Rectal smooth muscle tissue (tissue), 1 donor: ENCODE results near the gene ECI1.
"Not testable (repeated sequence)": the region's sequence is repeated elsewhere in the genome, so short reads cannot be mapped to it uniquely, and the experiment has no call there.

Experiments used
- H3K27ac ChIP-seq: one replicate; pipeline ENCODE4 v1.7.0; 2013; ENCODE audit warnings: low read depth, low read length, inconsistent platforms
- H3K27me3 ChIP-seq: one replicate; pipeline ENCODE4 v1.7.0; 2013; ENCODE audit warnings: low read length; ENCODE audit not compliant: control insufficient read depth, insufficient read depth
- H3K36me3 ChIP-seq: one replicate; pipeline ENCODE4 v1.7.0; 2013; ENCODE audit warnings: low read length; ENCODE audit not compliant: control insufficient read depth, insufficient read depth
- H3K4me1 ChIP-seq: one replicate; pipeline ENCODE4 v1.7.0; 2013; ENCODE audit warnings: low read length; ENCODE audit not compliant: control insufficient read depth, insufficient read depth
- H3K4me3 ChIP-seq: one replicate; pipeline ENCODE4 v1.7.0; 2013; ENCODE audit warnings: low read length
- H3K9ac ChIP-seq: one replicate; pipeline ENCODE4 v1.7.0; 2013; ENCODE audit warnings: low read length

Gene ECI1

DNA sequence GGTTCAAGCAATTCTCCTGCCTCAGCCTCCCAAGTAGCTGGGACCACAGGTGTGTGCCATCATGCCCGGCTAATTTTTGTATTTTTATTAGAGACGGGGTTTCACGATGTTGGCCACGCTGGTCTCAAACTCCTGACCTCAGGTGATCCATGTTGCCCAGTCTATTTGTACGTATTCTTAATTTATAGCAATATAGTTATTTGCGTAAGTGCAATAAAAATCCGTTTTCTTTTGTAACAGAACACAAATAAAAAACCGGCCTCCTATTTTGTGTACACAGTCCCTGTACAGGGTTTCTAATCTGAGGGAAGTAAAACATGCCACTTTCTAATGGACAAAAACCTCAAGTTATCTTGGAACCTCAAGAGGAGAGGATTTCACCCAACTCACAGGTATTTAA, 8.9 kb upstream of the ECI1 start:
- Histone ChIP-seq H3K9ac (no peak overlapping the region), H3K36me3 (peaks cover 34% of the 10 kb centered on the region), H3K4me3 (no peak overlapping the region), H3K27me3 (no peaks in the 10 kb centered on the region), H3K27ac (no peak overlapping the region), H3K4me1 (no peaks in the 10 kb centered on the region)

DNA sequence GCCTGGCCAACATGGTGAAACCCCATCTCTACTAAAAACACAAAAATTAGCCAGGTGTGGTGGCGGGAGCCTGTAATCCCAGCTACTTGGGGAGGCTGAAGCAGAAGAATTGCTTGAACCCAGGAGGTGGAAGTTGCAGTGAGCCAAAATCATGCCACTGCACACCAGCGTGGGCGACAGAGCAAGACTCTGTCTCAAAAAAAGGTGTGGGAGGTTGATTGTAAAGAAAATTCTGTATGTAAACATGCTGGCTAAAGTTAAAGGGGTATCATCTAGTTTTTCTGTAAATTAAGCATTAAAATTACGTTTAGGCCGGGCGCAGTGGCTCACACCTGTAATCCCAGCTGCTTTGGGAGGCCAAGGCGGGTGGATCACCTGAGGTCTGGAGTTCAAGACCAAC, 7.1 kb upstream of the ECI1 start:
- not testable (repeated sequence) for H3K27me3 ChIP-seq, H3K9ac ChIP-seq, H3K4me3 ChIP-seq, H3K27ac ChIP-seq, H3K4me1 ChIP-seq
- peaks cover 36% of the 10 kb centered on the region for H3K36me3 ChIP-seq

DNA sequence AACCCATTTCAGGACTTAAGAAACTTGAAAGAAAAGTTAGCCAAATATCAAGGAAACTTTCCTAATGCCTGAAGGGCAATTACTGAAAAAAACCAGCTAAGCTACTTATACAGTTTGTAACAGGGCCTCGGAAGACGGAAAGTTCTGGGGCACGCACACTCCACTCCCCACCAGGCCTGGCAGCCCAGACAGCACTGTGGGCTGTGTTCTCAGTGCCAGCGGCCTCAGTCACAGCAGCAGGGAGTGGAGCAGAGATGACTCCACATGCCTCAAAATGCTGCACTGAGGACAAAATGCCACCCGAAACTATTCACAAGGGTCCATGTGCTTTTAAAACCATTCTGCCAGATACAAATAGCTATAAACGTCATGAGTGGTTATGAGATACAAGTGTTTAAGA, 6.3 kb upstream of the ECI1 start:
- Histone ChIP-seq H3K4me1 (no peaks in the 10 kb centered on the region), H3K36me3 (peaks cover 32% of the 10 kb centered on the region), H3K27ac (no peak overlapping the region), H3K4me3 (no peak overlapping the region), H3K27me3 (no peaks in the 10 kb centered on the region), H3K9ac (no peak overlapping the region)

DNA sequence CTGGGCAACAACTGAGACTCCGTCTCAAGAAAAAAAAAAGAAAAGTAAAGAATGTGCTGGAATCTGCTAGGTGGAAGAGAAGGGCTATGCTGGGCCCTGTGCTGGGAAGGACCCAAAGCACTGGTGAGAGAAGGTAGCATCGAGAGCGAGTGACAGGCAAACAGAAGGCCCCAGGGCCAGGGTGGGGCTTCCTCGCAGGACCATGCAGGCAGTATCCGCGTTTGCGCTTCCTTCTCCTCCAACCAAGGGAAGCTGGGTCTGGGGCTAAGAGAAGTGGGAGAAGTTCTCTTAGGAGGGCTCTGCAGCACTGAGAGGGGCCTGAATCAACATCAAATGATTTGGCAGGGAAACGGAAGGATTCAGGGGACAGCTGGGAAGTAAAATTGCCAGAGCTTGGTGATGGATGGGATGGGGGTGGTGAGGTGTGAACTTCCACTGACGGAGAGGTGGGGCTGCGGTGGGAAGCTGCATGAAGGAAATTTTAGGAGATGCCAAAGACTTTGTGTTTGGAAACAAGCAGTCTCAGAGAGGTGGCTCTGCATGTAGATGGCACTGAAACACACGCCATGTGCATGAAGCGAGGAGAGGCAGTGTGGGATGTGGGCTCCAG, 5.2 kb upstream of the ECI1 start:
- no peaks in the 10 kb centered on the region for H3K27me3 ChIP-seq
- H3K4me3 ChIP-seq = no peak overlapping the region
- no peak overlapping the region for H3K27ac ChIP-seq
- H3K9ac ChIP-seq = no peak overlapping the region
- peaks cover 29% of the 10 kb centered on the region for H3K36me3 ChIP-seq
- peaks cover 6% of the 10 kb centered on the region for H3K4me1 ChIP-seq

DNA sequence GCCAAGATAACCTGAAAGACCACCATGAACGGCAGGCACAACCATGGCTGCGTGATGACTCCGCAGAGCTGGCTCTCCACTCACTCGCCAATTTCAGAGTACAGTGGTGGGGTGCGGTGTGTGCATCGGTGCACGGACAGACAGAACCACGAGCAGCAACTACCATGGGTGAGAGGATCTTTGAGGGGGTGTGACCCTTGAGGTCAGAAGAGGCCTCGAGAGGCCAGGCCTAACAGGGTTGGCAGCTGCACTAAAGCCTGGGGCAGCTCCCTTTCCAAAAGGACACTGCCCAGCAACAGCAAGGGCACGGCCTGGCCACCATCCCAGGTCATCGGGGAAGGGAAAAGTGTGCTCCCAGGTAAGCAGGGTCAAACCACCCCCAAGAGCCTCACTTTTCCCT, 1.9 kb upstream of the ECI1 start:
- H3K4me3 ChIP-seq = no peak overlapping the region
- no peaks in the 10 kb centered on the region for H3K27me3 ChIP-seq
- H3K9ac ChIP-seq = no peak overlapping the region
- no peak overlapping the region for H3K27ac ChIP-seq
- peaks cover 10% of the 10 kb centered on the region for H3K4me1 ChIP-seq
- H3K36me3 ChIP-seq = peaks cover 23% of the 10 kb centered on the region

DNA sequence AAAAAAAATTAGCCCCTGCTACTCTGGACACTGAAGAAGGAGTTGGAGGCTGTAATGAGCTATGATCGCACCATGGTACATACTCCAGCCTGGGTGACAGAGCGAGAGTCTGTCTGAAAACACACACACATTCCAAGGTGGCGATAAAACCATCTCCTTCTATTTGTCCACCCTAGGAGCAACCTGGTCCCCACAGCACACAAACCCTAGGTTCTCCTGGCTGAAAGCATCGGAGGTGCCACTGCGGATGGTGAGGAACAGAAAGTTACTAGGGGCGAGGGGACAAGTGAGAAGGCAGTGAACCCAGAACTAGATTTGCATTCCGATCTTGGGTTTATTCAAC, 1.4 kb upstream of the ECI1 start:
- no peaks in the 10 kb centered on the region for H3K27me3 ChIP-seq
- H3K4me1 ChIP-seq = peaks cover 10% of the 10 kb centered on the region
- no peak overlapping the region for H3K27ac ChIP-seq
- no peak overlapping the region for H3K9ac ChIP-seq
- no peak overlapping the region for H3K4me3 ChIP-seq
- H3K36me3 ChIP-seq = peaks cover 21% of the 10 kb centered on the region

DNA sequence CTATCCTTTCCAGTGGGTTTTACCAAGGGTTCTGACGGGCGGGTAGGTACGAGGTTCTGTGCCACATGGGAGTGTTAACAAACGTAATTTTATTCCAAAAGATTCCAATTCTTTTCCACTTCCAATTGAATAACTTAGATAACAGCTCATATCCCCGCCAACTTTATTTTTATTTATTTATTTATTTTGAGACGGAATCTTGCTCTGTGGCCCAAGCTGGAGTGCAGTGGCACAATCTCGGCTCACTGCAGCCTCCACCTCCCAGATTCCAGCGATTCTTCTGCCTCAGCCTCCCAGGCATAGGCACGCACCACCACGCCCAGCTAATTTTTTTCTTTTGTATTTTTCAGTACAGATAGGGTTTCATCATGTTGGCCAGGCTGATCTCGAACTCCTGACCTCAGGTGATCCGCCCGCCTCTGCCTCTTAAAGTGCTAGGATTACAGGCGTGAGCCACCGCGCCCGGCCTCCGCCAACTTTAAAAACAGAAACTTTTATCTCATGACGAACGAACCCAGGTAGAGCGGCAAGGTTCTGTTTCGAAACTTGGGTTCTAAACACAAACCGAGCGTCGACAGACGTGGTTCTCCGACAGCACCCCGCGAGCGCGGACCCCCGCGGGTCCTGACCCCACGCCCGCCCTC, 613 bp downstream of the ECI1 start:
- peak overlapping the region; percentile 21 for H3K9ac ChIP-seq
- peaks cover 17% of the 10 kb centered on the region for H3K36me3 ChIP-seq
- H3K4me1 ChIP-seq = peaks cover 10% of the 10 kb centered on the region
- peak overlapping the region; percentile 78 for H3K4me3 ChIP-seq
- peak overlapping the region; percentile 88 for H3K27ac ChIP-seq
- no peaks in the 10 kb centered on the region for H3K27me3 ChIP-seq

DNA sequence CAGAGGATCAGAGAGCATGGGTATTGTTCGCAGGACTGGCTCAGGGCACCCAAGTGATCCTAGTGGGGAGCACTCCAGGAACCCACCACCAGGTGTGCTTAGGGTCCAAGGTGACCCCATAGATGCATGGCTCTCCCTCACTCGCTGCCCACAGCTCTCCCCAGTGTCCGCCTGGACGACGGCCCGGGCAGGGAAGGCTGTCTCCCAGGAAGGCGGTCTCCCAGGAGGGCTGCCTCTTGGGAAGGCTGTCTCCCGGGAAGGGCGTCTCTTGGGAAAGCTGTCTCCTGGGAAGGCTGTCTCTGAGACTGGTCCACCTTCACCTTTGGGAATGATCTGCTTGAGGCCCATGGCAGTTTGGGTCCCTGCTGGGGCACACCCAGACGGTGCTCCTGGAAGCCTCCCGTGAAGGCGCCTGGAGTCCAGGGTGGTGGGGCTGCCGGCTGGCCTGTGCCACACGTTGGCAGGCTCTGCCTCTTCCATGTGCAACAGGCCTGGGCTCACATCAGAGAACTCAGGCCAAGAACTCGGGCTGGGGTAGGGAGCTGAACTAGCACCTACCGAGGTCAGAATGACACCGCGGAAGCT, 5.0 kb downstream of the ECI1 start:
- no peak overlapping the region for H3K27ac ChIP-seq
- H3K36me3 ChIP-seq = peaks cover 37% of the 10 kb centered on the region
- no peaks in the 10 kb centered on the region for H3K27me3 ChIP-seq
- H3K9ac ChIP-seq = no peak overlapping the region
- H3K4me1 ChIP-seq = peaks cover 4% of the 10 kb centered on the region
- H3K4me3 ChIP-seq = no peak overlapping the region

DNA sequence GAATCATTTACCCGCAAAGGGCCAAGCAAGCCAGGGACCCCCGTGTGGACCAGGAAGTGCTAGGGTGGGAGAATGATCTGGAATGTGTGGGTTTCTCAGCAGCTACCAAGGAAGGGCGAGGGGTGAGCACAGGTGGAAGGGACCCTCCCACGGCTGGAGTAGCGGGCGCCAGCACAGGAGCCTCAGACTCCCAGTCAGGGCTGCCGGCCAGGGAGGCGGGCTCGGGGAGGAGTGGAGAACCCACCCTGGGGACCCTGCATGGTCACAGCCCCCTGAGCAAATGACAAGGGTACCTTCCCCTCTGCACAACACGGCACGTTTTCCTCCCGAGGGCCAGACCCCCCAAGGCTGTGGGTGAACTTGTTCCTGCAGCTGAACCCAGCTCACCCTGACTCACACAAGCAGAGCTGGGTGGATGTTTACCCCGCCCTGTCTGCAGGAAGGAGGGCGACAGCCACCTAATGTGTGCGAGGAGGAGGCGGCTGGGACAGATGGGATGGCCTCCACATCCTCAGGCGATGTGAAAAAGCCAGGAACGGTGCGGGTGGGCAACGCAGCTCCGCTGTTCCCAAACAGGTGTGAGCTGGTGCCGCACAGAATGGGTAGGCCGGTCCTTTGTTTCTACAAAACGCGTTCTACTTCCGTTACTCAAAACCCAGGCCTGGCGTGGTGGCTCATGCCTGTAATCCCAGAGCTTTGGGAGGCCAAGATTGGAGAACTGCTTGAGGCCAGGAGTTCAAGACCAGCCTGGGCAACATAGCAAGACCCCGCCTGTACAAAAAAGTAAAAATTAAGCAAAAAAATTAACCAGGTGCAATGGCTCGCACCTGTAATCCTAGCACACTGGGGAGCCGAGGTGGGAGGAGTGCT, 6.2 kb downstream of the ECI1 start:
- Histone ChIP-seq H3K36me3 (peaks cover 37% of the 10 kb centered on the region), H3K9ac (no peak overlapping the region), H3K4me1 (no peaks in the 10 kb centered on the region), H3K4me3 (no peak overlapping the region), H3K27ac (no peak overlapping the region), H3K27me3 (no peaks in the 10 kb centered on the region)

DNA sequence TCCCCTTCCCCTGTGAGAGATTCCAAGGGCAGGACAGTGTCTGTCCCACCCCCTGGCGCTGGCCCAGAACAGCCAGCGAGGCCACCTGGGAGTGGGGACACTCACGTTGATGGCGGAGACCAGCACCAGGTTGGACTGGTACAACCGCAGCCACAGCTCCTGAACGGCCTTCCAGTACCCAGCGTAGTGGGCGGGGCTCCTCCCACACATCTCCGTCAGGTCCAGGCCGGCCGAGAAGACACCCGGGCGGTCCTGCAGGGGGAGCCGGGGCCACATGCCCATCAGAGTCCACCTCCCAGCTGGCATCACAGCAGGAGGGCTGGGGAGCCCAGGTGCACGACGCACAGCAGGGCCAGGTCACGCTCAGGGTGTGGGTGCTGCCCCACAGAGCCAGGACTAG, 7.1 kb downstream of the ECI1 start:
- H3K27me3 ChIP-seq = no peaks in the 10 kb centered on the region
- no peaks in the 10 kb centered on the region for H3K4me1 ChIP-seq
- peaks cover 37% of the 10 kb centered on the region for H3K36me3 ChIP-seq
- no peak overlapping the region for H3K4me3 ChIP-seq
- H3K27ac ChIP-seq = no peak overlapping the region
- H3K9ac ChIP-seq = no peak overlapping the region

DNA sequence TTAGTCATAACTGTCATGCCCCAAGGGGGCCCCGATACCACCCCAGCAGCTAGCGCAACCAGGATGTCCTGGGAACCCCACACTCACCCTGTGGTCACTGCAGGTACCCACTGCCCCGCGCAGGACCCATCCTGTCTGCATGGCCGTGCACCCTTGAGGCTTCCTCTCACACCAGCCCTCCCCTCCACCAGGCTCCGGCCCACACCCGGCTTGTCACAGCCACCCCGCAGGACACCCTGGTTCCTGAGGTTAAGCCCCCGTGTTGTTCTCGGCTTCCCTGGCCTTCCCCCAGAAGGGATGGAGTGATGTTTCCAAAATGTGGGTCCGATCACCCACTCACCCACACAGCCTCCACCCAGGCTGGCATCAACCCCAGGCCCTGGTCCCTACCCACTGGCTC, 7.6 kb downstream of the ECI1 start:
- Histone ChIP-seq H3K27me3 (no peaks in the 10 kb centered on the region), H3K27ac (no peak overlapping the region), H3K36me3 (peaks cover 37% of the 10 kb centered on the region), H3K4me3 (no peak overlapping the region), H3K9ac (no peak overlapping the region), H3K4me1 (no peaks in the 10 kb centered on the region)

DNA sequence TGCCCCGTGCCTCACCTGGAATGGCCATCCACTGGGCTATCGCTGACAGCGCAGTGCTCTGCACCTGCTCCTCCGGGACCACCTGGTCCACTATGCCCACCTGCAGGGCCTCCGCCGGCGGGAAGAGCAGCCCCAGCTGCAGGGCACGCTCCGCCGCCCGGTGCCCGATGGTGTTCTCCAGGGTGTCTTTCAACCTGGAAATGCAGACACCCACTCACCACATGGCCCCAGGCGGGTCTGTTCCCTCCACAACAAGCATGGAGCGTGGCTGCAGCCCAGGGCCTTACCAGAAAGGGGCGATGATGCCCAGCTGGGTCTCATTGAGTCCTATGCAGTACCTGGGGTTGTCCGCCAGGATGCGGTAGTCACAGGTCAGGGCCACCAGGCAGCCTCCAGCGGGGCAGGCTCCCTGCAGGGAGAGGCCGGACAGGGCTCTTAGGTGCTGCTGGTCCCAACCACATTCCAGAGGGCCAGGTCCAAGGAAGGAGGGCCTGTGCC, 8.3 kb downstream of the ECI1 start:
- Histone ChIP-seq H3K27me3 (no peaks in the 10 kb centered on the region), H3K9ac (no peak overlapping the region), H3K27ac (no peak overlapping the region), H3K36me3 (peaks cover 37% of the 10 kb centered on the region), H3K4me1 (no peaks in the 10 kb centered on the region), H3K4me3 (no peak overlapping the region)
